ENCODE results near the gene PRG3. TPM values are rescaled to one million over a fixed set of nuclear protein-coding genes. Genes with fewer than 3 reads are reported as not detected.

The PRG3 gene
- total RNA-seq, 2 donors from 2014 or later = not detected

GRCh38 chr11:57421805-57422204 lies 40.9 kb upstream of the PRG3 start:
- no peaks in the 10 kb centered on the region for H3K27me3 ChIP-seq
- no peak for TF ChIP-seq CTCF (IDR thresholded peaks at IDR 0.05)
- no peak overlapping the region for H3K9ac ChIP-seq (ENCODE audit: low read depth in 2 of 2, low read length in 2 of 2)
- no peaks in the 10 kb centered on the region for H3K36me3 ChIP-seq
- no peak overlapping the region for H3K27ac ChIP-seq
- H3K4me3 ChIP-seq = no peak overlapping the region
- DNase-seq = no peak
- no peaks in the 10 kb centered on the region for H3K9me3 ChIP-seq
- peaks cover 10% of the 10 kb centered on the region for H3K4me1 ChIP-seq
- intact Hi-C loops (cut with DNase I) = no loop called here

- no peak for DNase-seq
- Histone ChIP-seq H3K9ac (ENCODE audit: low read depth in 2 of 2, low read length in 2 of 2) (no peak overlapping the region), H3K4me3 (no peak overlapping the region), H3K4me1 (peaks cover 5% of the 10 kb centered on the region), H3K36me3 (no peaks in the 10 kb centered on the region), H3K9me3 (no peaks in the 10 kb centered on the region), H3K27ac (no peak overlapping the region), H3K27me3 (no peaks in the 10 kb centered on the region)
- TF ChIP-seq CTCF (IDR thresholded peaks at IDR 0.05) = no peak
- intact Hi-C loops (cut with DNase I) = no loop called here
Measured at GRCh38 chr11:57421066-57421465, 40.1 kb upstream of the PRG3 start.

GRCh38 chr11:57419146-57419545 lies 38.2 kb upstream of the PRG3 start:
- H3K36me3 ChIP-seq = no peaks in the 10 kb centered on the region

GRCh38 chr11:57418131-57418530 lies 37.2 kb upstream of the PRG3 start:
- Histone ChIP-seq H3K4me3 (no peak overlapping the region), H3K36me3 (no peaks in the 10 kb centered on the region), H3K9me3 (no peaks in the 10 kb centered on the region), H3K27me3 (no peaks in the 10 kb centered on the region), H3K4me1 (no peaks in the 10 kb centered on the region), H3K9ac (ENCODE audit: low read depth in 2 of 2, low read length in 2 of 2) (no peak overlapping the region), H3K27ac (no peak overlapping the region)
- intact Hi-C loops (cut with DNase I) = no loop called here
- DNase-seq = no peak
- no peak for TF ChIP-seq CTCF (IDR thresholded peaks at IDR 0.05)

More at GRCh38 chr11:57419146-57419545, 38.2 kb upstream of the PRG3 start:
- no peak for DNase-seq
- Histone ChIP-seq H3K4me3 (no peak overlapping the region), H3K9ac (ENCODE audit: low read depth in 2 of 2, low read length in 2 of 2) (no peak overlapping the region), H3K4me1 (no peaks in the 10 kb centered on the region), H3K27ac (no peak overlapping the region), H3K27me3 (no peaks in the 10 kb centered on the region), H3K9me3 (no peaks in the 10 kb centered on the region)
- TF ChIP-seq CTCF (IDR thresholded peaks at IDR 0.05) = no peak
- intact Hi-C loops (cut with DNase I) = no loop called here

- no peak overlapping the region for H3K9ac ChIP-seq (ENCODE audit: low read depth in 2 of 2, low read length in 2 of 2)
- H3K4me1 ChIP-seq = no peaks in the 10 kb centered on the region
- H3K27ac ChIP-seq = no peak overlapping the region
- TF ChIP-seq CTCF (IDR thresholded peaks at IDR 0.05) = no peak
- H3K36me3 ChIP-seq = no peaks in the 10 kb centered on the region
- H3K9me3 ChIP-seq = no peaks in the 10 kb centered on the region
- intact Hi-C loops (cut with DNase I) = no loop called here
- no peaks in the 10 kb centered on the region for H3K27me3 ChIP-seq
- no peak overlapping the region for H3K4me3 ChIP-seq
- DNase-seq = no peak
Measured at GRCh38 chr11:57417056-57417455, 36.1 kb upstream of the PRG3 start.

GRCh38 chr11:57416436-57416835 lies 35.5 kb upstream of the PRG3 start:
- no peaks in the 10 kb centered on the region for H3K27me3 ChIP-seq
- no peak overlapping the region for H3K4me3 ChIP-seq
- H3K36me3 ChIP-seq = no peaks in the 10 kb centered on the region
- TF ChIP-seq CTCF (IDR thresholded peaks at IDR 0.05) = no peak
- H3K27ac ChIP-seq = no peak overlapping the region
- intact Hi-C loops (cut with DNase I) = no loop called here
- no peak for DNase-seq
- H3K9ac ChIP-seq (ENCODE audit: low read depth in 2 of 2, low read length in 2 of 2) = no peak overlapping the region
- H3K9me3 ChIP-seq = no peaks in the 10 kb centered on the region
- H3K4me1 ChIP-seq = no peaks in the 10 kb centered on the region
